Stimulated activated CD8-positive, alpha-beta memory T cell treated with anti-CD3 and anti-CD28 coated beads, Interleukin-4, amount 100 ng/mL, for 4 hours (primary cell): ENCODE data around the gene IRAG1.

Source experiments
- DNase-seq, 2 donors: peaks; one replicate each; pipeline ENCODE4 v3.0.0-alpha.2; 2020; ENCODE audit warnings: low read depth in 2 of 2, low spot score in 1 of 2

The IRAG1 gene

DNA sequence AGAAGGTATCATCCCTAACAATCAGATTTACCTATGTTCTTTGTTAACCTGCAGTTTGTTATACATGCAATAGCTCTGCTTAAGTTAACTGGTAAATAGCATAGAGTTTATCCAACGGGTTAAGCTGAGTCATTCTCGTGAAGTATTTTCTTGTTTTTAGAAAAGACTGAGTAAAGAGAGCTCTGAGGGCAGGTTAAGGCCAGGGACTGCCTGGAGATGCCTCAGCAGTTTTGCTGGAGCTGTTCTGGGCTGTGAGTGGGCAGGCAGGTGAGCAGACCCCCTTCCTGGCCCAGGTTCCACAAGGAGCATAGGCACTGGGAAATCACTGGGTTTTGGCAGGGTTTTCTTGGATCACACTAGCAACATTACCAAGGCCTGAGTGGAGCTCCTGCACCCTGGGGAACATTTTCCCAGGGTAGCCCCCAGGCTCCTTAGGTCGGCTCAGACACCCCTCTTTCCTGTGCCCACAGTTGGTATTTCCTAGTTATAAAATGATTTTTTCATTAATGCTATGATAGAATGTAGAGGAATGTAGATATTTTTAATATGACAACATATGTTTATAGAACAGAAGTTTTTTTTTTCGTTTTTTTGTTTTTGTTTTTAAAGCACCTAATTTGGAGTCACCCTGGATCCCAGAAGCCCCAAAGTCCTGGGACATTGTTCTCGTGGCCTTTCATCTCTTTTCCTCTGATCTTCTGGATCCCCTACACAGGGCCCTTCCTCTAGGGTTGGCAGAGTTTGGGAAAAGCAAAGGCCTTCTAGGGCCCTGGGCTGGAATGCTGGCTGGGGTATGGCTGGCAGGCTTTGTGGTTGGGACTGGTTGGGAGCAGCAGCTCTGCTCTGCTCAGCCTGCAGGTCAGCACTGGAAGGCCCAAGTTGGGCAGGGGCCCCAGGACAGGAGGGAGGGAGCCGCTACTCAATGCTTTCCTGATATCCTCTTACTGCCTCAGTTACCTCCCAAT, 26.7 kb downstream of the IRAG1 start:
- no peak for DNase-seq

DNA sequence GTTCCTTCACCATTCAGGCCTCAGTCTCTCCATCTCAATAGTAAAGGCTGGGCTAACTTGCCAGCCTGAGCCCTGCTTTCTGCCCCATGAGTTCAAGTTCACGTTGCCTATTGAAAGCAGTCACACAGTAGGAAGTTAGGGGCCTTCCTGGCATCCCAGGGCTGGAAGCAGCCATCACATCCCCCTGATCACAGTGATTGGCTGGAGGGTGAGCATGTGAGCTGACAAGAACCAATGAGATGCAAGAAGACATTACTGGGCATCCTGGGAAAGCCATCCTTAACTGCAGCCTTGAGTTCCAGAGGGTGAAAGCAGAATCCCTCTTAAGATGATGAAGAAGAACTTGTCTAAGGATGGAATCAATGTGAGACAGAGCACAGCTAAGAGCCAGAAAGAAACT, 29.1 kb downstream of the IRAG1 start:
- DNase-seq: no peak

DNA sequence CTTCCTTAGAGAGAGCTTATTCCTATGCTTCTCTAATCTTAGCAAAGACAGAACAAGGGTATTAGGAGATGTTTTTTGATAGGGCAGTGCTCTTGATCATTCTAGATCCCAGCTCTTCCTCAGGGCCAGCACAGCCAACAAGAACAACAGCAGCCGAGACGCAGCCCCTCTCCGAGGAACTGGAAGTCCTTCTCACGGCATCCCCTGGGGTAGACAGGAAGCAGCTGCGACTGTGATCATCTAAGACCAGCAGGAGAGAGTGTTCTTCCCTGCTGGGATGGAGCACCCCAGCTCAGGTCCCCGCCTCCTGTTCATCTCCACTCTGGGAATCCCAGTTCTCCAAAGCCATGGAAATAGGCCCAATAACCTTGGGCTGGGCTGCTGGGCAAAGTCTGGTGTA, 29.6 kb downstream of the IRAG1 start:
- DNase-seq: no peak

DNA sequence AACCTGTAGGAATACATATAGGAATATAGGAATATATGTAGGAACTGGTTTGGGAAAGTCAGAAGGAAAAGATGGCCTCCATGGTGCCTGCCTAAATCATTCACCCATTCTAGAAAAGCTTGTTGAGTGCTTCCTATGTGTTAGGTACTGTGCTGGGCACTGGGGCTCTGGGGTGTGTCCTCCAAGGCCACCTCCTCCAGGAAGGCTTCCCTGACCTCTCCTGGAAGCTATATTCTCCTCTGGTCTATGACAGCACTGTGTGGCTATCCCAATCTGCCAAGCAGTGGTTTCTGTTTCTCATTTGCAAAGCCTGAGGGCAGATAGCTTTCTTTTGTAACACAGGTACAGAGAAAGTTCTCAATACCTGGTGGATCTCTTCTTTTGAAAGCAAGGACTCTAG, 30.2 kb downstream of the IRAG1 start:
- no peak for DNase-seq

DNA sequence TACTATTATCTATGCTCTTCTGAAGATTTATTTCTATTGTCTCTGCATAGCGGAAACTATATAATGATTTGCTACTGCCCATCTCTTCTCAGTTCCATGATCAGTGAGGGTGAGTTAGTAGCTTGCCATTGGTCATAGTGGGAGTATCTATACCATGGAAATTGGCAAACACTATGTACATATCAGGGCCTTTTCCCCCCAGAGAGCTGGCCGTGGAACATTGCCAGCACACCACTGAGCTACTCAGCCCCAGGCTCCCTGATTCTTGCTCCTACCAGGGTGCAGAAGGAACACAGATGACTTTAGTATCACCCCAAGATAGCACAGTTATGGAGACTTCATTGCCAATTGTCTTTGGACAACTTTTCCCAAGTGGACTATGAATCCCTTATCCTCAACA, 33.2 kb downstream of the IRAG1 start:
- no peak for DNase-seq

DNA sequence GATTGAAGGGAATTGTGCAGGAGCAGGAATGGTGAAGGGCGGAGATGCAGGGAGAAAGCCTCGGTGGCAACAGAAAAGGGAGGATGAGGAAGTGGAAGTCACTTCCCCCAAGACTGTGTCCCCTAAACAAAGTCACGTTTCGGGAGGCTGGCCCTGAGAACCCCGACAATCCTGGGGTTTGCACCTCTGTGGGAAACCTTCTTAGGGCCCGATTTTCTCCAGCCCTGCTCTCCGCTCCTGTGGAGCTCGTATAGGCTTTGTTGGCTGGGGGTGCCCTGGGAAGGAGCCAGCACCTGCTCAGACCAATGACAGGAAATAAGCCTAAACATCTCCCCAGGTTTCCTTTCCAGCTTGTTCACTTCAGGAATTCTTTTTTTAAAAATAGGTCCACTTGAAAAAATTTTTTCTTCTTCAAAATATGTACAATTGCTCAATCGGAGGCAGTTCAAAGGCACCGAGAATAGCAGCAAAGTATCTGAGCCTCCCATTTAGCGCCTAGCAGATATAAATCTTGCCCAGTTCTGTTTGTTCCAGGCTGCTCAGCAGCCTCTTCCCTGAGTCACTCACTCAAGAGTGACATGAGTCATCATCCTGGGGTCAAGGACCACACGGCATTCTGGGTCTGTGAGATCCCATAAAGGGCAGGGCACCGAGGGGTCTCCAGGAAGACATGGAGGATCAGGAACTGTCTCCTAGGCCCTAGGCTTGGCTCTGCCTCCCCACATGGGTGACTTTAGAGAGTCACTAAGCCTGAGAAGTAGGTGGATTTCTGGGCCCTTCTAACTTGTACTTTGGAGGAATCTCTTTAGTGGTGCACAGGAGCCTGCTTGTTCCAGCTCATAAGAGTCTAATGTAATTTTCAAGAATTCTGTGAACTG, 34.0 kb downstream of the IRAG1 start:
- no peak for DNase-seq

DNA sequence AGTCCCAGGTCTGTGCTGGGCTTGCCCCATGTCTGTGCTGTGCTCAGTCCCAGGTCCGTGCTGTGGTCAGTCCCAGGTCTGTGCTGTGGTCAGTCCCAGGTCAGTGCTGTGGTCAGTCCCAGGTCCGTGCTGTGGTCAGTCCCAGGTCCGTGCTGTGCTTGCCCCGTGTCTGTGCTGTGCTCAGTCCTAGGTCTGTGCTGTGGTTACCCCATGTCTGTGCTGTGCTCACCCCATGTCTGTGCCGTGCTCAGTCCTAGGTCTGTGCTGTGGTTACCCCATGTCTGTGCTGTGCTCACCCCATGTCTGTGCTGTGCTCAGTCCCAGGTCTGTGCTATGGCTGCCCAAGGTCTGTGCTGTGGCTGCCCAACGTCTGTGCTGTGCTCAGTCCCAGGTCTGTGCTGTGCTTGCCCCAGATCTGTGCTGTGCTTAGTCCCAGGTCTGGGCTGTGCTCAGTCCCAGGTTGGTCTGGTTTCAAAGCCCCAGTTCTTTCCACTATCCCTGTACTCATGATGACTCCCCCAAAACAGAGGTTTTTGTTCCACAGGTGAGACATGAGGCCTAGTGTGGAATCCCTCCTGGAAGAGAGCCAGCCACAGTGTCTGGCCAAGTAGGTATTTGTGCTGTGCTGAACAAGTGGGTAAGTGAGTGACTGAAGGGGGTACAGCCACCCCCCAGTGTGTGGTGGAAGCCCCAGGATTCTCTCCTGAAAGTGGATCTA, 34.8 kb downstream of the IRAG1 start:
- DNase-seq: no peak

DNA sequence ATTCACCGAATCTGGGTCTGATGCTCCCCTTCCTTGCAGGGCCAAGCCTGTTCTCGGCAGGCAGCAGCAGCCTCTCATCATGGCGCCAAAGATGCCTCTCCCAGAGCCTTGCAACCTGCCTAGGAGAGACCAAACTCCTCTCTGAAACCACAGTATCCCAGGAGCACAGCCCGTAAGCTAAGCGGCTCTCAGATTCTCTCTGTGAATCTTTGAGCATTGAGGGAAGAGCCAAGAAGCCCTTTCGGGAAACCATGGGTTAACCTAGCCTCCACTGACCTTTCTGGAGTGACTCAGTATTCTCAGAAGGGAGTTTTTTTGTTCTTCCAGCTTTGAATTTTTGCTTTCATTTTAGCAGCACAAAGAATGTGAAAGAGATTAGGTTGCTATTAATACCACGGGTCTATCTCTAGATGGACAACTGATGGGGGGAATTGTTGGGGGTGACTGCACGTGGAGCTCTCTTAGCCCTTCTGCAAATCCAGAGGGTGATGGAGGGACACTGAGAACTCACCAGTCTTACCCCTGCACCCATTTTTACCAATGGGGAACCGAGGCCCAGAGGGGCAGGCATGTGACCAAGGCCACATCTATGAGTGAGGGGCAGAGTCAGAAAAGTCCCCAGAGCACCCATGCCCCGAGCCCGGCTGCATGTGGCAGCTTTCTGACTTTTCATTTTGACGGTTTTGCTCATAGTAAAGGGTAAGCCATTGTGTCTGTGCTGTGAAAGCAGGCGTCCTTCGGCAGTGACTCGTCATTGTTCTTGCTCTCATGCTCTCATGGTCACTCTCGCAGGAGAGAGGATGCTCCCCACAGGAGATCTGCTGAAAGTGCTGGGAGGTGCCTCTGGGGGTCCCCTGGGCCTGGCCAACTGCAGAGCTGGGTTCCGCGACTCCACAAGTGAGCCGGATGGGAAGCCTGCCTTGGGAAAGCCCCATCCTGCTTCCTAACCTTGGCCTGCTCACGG, 36.0 kb downstream of the IRAG1 start:
- no peak for DNase-seq

DNA sequence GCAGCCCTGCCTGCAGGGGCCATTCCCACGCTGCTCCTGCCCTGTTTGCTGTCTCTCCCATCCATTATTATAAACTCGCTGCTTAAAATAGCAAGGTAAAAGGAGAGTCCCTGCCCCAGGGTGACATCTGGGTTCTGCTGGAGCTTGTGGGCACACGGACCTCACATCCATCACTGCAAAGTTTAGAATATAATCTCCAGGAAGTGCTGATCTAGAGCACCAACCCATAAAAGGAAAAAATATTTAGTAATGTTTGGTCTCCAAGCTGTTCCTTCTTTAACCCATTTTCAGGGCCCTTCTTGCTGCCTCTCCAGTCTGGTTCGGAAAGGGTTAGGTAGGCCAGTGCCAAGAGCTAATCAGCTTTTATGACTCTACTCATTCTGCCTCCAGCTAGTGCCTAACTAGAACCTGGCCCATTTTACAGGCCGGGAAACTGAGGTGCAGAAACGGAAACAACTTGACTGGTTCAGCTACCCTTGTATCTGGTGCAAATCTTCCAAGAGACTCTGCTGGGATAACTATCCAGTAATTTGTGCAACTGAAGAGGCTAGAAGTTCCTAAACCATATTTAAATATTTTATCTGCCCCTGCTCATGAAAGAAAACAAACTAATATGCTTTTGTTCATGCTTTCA, 37.5 kb downstream of the IRAG1 start:
- no peak for DNase-seq

DNA sequence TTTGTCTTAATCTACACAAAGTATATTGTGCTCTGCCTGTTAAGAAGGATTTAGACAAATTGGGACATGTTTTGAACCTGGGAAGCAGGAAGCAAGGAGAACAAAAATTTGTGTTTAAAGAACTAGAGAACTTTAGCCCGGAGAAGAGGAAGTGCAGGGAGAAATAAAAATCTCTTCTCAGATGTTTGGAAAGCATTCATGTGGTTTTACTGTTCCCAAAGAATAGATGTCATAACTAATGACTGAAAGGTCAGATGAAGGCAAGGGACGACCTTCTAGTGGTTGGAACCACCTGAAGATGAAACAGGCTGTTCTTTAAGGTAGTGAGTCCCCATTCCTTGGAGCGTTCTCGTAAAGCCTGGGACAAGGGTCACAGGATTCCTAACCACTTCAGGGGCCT, 38.3 kb downstream of the IRAG1 start:
- DNase-seq: no peak

DNA sequence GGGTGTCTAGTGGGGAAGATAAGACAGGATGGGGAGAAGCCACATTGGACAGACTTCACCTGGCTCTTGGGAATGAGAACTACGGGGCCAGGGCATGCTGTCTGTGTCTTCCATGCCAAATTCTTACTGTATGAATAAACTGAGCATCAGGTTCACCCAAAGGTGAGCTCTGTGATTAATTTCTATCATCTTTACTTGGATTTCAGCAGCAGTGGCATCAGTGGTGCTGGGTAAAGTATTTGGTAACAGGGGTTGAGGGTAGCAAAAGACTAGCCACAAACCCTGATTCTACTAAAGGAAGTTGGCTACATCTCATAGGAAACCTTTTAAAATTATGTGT, 38.8 kb downstream of the IRAG1 start:
- DNase-seq: no peak

DNA sequence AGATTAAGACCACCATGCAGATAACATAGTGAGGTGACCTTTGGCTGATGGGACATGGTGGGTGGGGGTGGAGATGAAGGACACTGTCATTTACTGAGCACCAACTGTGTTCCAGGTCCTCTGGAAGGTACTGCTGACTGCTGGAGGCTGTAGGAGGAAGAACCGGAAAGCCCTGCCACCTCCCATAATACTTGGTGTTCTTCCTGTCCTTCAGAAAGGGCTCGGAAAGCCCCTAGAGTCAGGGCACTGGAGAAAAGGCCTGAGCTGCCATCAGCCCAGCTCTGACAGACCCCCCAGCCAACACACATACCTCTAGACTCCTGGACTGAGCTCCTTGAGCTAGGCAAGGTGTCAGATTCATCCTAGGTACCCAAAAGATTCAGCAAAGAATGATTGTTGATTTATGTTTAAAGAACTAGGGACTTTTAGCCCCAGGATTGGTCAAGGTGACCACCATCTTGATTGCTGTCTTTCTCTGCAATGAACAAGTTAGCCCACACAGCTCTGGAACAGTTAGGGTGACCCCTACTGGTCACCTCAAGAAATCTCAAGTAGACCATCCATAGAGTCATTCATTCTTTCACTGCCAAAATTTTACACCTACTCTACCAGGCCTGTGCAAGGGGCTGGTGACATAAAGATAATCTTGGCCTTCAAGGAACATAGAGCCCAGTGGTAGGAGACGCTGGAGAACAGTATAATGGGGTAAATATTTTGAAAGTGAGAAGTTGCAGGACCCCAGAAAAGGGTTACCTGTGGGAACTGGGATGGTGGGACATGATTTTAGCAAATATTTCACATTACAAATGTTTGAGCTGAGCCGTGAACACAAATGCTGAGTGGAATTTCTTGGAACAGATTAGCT, 39.4 kb downstream of the IRAG1 start:
- peak in 1 of 2 donors; percentile 1 for DNase-seq

DNA sequence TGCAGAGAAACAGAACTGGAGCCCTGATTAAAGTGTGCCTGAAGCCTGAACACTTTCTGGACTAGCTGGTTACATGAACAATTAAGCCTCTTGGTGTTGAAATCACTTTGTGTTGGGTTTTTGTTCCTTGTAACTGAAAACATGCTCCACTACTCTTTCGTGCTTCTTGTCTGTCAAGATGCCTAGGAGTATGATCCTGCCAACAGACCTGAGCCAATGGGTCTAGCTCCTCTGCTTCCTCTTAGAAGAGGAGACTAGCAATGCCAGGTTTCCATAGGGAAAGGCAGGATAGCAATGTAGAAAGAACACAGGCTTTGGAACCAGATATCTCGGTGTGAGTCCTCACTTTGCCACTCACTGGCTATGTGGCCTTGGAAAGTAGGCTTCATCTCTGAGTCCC, 40.3 kb downstream of the IRAG1 start:
- no peak for DNase-seq

DNA sequence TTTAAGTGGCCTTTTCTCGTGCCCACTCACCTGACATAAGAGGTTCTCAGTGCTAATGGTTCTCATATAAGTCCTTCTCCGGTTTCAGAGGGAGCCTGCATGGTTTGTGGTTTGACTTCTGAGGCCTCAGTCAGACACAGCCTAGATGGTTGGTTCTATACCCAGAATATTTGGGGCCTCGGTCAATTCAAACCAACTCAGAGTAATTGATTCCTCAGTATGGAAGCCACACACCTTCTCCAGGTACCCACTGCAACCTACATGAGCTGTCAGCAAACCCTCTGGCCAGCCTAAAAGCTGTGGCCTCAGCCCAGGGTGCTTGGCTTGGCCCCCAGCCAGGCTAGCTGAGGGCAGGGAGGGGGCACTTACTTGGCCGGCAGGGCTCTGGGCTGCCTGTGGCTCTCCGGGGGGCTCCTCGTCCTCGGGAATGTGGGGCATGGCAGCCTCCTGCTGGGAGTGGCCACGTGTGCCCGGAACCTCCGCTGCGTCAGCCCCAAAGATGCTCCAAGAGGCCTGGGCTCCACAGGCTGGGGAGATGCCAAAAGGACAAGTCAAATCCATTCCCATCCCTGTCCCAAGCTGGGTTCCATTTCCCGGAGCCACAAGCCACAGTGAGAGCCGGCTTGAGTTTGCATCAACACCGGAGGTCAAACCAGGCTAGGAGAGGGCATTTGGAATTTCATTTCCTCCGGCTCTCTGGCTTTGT, 41.7 kb downstream of the IRAG1 start:
- no peak for DNase-seq

DNA sequence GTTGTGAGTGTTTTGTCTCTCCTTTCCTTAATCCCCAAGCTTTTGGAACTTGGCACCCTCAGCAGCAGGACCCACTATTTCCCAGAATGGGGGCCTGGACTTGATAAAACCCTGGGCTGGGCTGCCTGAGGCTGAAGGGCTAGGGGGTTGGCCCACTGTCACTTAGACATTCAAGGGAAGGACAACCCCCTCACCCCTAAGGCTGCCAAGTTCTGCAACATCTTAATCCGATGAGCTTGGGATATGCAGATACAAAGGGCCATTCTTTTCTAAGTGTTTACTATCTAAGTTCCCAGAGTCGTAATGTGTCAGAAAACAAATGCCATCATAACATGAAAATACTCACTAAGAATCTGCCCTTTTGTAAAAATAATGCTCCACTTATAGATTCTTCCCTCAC, 42.9 kb downstream of the IRAG1 start:
- no peak for DNase-seq

DNA sequence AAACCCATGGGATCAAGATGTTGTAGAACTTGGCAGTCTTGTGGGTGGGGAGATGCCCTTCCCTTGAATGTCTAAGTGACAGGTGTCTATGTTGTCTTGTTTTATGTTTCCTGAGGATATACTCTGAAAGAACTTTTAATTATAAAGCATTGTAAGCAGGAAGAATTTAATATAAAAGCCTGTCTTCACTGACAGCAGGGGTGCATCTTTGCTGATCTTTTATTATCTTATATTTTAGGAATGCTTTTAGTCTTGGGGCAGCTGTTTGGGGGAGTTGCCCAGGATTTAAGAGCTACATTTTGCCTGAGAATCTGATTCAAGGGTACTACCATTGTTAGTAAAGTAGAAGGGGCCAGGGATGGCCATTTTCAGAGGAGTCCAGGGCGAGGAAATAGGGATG, 43.4 kb downstream of the IRAG1 start:
- no peak for DNase-seq

DNA sequence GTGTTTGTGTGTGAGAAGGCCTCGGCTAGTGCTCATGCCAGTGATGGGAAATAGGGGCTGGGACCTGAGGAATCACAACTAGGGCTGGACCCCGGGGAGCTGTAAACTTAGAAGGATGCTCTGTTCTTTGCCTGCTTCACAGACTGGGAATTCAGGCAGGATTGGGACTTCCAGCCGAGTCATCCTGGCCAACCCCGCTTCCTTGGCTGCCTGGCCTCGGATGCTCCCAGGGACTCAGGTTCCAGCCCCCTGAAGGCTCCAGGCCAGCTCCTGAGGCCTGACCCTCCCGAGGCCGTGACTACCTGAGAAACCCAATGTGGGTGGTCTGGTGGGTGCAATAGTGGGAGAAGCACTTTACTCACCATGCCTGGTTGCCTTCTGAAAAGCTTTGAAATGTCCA, 44.7 kb downstream of the IRAG1 start:
- DNase-seq: no peak

DNA sequence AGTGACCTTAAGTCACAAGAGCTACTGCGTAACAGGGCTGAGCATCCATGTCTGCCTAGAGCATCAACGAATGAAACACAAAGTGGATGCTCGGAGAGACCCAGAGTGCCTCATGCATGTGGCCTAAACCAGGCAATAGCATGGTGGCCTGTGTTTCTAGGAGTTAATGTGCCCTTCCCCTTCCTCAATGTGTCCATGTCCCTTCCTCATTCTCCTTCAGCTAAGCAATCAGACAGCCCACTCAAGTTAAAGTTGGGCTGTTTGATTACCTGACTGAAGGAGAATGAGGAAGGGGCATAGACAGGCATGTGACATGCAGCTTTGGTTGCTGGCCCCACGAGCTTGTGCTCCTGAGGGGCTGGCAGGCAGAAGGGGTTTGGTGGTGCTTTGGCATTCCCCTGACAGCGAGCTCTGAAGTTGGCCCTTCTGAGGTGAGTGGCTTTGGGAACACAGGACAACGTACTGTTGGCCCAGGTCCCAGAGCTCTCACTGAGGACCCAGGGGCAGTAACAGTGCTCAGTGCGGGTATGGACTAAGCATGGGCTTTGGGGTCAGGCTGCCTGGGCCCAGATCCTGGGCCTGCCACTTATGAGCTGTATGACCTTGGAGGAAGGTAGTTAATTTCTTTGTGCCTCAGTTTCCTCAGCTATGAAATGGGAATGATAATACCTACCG, 46.7 kb downstream of the IRAG1 start:
- no peak for DNase-seq
